Fibroblast of skin of left biceps (primary cell): ENCODE results near the gene MED13L.

Experiments used
- DNase-seq, 2 experiments: peaks; one replicate each; pipeline ENCODE4 v3.0.0-alpha.2; 2013; ENCODE audit warnings: low read depth in 2 of 2

The MED13L gene

GRCh38 chr12:116184763-116185162 lies 92.7 kb downstream of the MED13L start:
- DNase-seq, result no peak

GRCh38 chr12:116183741-116184141 lies 93.8 kb downstream of the MED13L start:
- DNase-seq, result no peak

GRCh38 chr12:116182359-116183063 lies 95.0 kb downstream of the MED13L start:
- no peak for DNase-seq

GRCh38 chr12:116180448-116180847 lies 97.0 kb downstream of the MED13L start:
- DNase-seq, result no peak

- no peak for DNase-seq
These were observed 98.1 kb downstream of the MED13L start for GRCh38 chr12:116179384-116179783.

- DNase-seq, result no peak
These were observed 100.5 kb downstream of the MED13L start for GRCh38 chr12:116177017-116177416.

- no peak for DNase-seq
These were observed 102.6 kb downstream of the MED13L start for GRCh38 chr12:116174904-116175303.

GRCh38 chr12:116174006-116174405 lies 103.5 kb downstream of the MED13L start:
- DNase-seq, result no peak

GRCh38 chr12:116172224-116172849 lies 105.2 kb downstream of the MED13L start:
- DNase-seq, result no peak

- no peak for DNase-seq
These were observed 105.9 kb downstream of the MED13L start for GRCh38 chr12:116171549-116171948.

GRCh38 chr12:116169071-116169470 lies 108.4 kb downstream of the MED13L start:
- no peak for DNase-seq

GRCh38 chr12:116166306-116166705 lies 111.2 kb downstream of the MED13L start:
- no peak for DNase-seq

- no peak for DNase-seq
These were observed 112.5 kb downstream of the MED13L start for GRCh38 chr12:116165036-116165425.

- no peak for DNase-seq
These were observed 113.0 kb downstream of the MED13L start for GRCh38 chr12:116164250-116165035.

GRCh38 chr12:116162071-116162470 lies 115.4 kb downstream of the MED13L start:
- DNase-seq, result no peak

- no peak for DNase-seq
These were observed 115.9 kb downstream of the MED13L start for GRCh38 chr12:116161588-116161987.

- no peak for DNase-seq
These were observed 116.5 kb downstream of the MED13L start for GRCh38 chr12:116160883-116161458.

- no peak for DNase-seq
These were observed 117.3 kb downstream of the MED13L start for GRCh38 chr12:116160231-116160630.

- DNase-seq, result no peak
These were observed 117.8 kb downstream of the MED13L start for GRCh38 chr12:116159593-116160200.

- DNase-seq, result no peak
These were observed 118.3 kb downstream of the MED13L start for GRCh38 chr12:116159175-116159574.

- no peak for DNase-seq
These were observed 119.6 kb downstream of the MED13L start for GRCh38 chr12:116157845-116158267.

- DNase-seq, result no peak
These were observed 120.9 kb downstream of the MED13L start for GRCh38 chr12:116156614-116157013.
